Thymus (tissue), 11 donors: ENCODE measurements around the gene TMEM179. TPM values are rescaled to one million over a fixed set of nuclear protein-coding genes. Genes with fewer than 3 reads are reported as not detected.

ENCODE experiments used
- DNase-seq, 9 donors: peaks; one replicate each; pipeline ENCODE4 v3.0.0-alpha.2; 2013; ENCODE audit warnings: low spot score in 9 of 9, low read depth in 6 of 9, missing footprints in 1 of 9
- H3K27ac ChIP-seq, 2 donors: one replicate each; pipeline ENCODE4 v1.5.1; 2013; ENCODE audit warnings: control low read depth in 1 of 2, low read depth in 1 of 2, low read length in 1 of 2, mild to moderate bottlenecking in 1 of 2, moderate library complexity in 1 of 2
- H3K27me3 ChIP-seq, 2 donors: one replicate each; pipeline ENCODE4 v1.5.1; 2013; ENCODE audit warnings: low read length in 1 of 2; ENCODE audit not compliant: control insufficient read depth in 2 of 2, insufficient read depth in 1 of 2
- H3K36me3 ChIP-seq, 2 donors: one replicate each; pipeline ENCODE4 v1.5.1; 2013; ENCODE audit warnings: low read length in 1 of 2, mild to moderate bottlenecking in 1 of 2, moderate library complexity in 1 of 2; ENCODE audit not compliant: control insufficient read depth in 2 of 2, insufficient read depth in 2 of 2
- H3K4me1 ChIP-seq, 2 donors: one replicate each; pipeline ENCODE4 v1.5.1; 2013; ENCODE audit warnings: low read length in 2 of 2; ENCODE audit not compliant: control insufficient read depth in 2 of 2, insufficient read depth in 2 of 2
- H3K4me3 ChIP-seq, 2 donors: one replicate each; pipeline ENCODE4 v1.5.1; 2013; ENCODE audit warnings: low read length in 2 of 2, control low read depth in 1 of 2, mild to moderate bottlenecking in 1 of 2
- H3K9me3 ChIP-seq, 2 donors: one replicate each; pipeline ENCODE4 v1.5.1; 2013; ENCODE audit warnings: low read length in 1 of 2, mild to moderate bottlenecking in 1 of 2; ENCODE audit not compliant: control insufficient read depth in 2 of 2, insufficient read depth in 1 of 2
- WGBS: extraction: QIAGEN DNeasy Blood & Tissue Kit; methylation state at CpG from one replicate; pipeline ENCODE4 v1.1.7; 2013; 5-methylcytosine and 5-hydroxymethylcytosine counted together
- polyA plus RNA-seq: library from polyadenylated mRNA; stranded (reverse); fragments of 200-250 nt; gene quantifications from one replicate; pipeline ENCODE4 v1.2.3, GENCODE V29; 2013
- total RNA-seq: library from RNA; stranded (reverse); fragments of 120-200 nt; gene quantifications from one replicate; pipeline ENCODE4 v1.2.4, GENCODE V29; 2013
- donor health status: healthy.

TMEM179 gene
- total and polyA plus RNA-seq, 2 donors, result 0.09 to 0.23 TPM

GRCh38 chr14:104634138-104634760 is 29.7 kb upstream of the TMEM179 start:
- peaks cover 0 to 22% of the 10 kb centered on the region in 2 donors for H3K27me3 ChIP-seq
- WGBS, result 95% methylated on average over 20 of the region's 20 CpGs
- H3K4me3 ChIP-seq, result no peak overlapping the region
- H3K9me3 ChIP-seq, result peaks cover 0 to 4% of the 10 kb centered on the region in 2 donors
- no peaks in the 10 kb centered on the region for H3K4me1 ChIP-seq
- DNase-seq, result no peak
- H3K36me3 ChIP-seq, result no peaks in the 10 kb centered on the region
- no peak overlapping the region for H3K27ac ChIP-seq

GRCh38 chr14:104633276-104634137 is 28.9 kb upstream of the TMEM179 start:
- WGBS, result 81% methylated on average over 24 of the region's 24 CpGs

GRCh38 chr14:104632781-104633180 is 28.2 kb upstream of the TMEM179 start:
- Histone ChIP-seq H3K4me3 (no peak overlapping the region), H3K27me3 (peaks cover 0 to 11% of the 10 kb centered on the region in 2 donors), H3K27ac (no peak overlapping the region), H3K36me3 (no peaks in the 10 kb centered on the region), H3K4me1 (no peaks in the 10 kb centered on the region), H3K9me3 (peaks cover 0 to 4% of the 10 kb centered on the region in 2 donors)
- DNase-seq, result no peak
- WGBS, result 84% methylated on average over 9 of the region's 9 CpGs

More at GRCh38 chr14:104633276-104634137, 28.9 kb upstream of the TMEM179 start:
- no peak overlapping the region for H3K4me3 ChIP-seq
- DNase-seq, result no peak
- no peaks in the 10 kb centered on the region for H3K36me3 ChIP-seq
- peaks cover 0 to 14% of the 10 kb centered on the region in 2 donors for H3K27me3 ChIP-seq
- H3K9me3 ChIP-seq, result peaks cover 0 to 4% of the 10 kb centered on the region in 2 donors
- no peak overlapping the region for H3K27ac ChIP-seq
- H3K4me1 ChIP-seq, result no peaks in the 10 kb centered on the region

- peaks cover 0 to 4% of the 10 kb centered on the region in 2 donors for H3K9me3 ChIP-seq
- 63% methylated on average over 5 of the region's 5 CpGs for WGBS
- peaks cover 0 to 7% of the 10 kb centered on the region in 2 donors for H3K27me3 ChIP-seq
- H3K27ac ChIP-seq, result no peak overlapping the region
- H3K4me3 ChIP-seq, result no peak overlapping the region
- no peaks in the 10 kb centered on the region for H3K36me3 ChIP-seq
- no peak for DNase-seq
- no peaks in the 10 kb centered on the region for H3K4me1 ChIP-seq
These were observed 20.4 kb upstream of the TMEM179 start for GRCh38 chr14:104624939-104625338.

GRCh38 chr14:104614126-104614812 is 9.7 kb upstream of the TMEM179 start:
- Histone ChIP-seq H3K27me3 (peaks cover 0 to 15% of the 10 kb centered on the region in 2 donors), H3K27ac (no peak overlapping the region), H3K4me1 (no peaks in the 10 kb centered on the region), H3K36me3 (no peaks in the 10 kb centered on the region), H3K9me3 (no peaks in the 10 kb centered on the region), H3K4me3 (no peak overlapping the region)
- DNase-seq, result no peak
- WGBS, result 76% methylated on average over 4 of the region's 4 CpGs

- no peaks in the 10 kb centered on the region for H3K36me3 ChIP-seq
- H3K9me3 ChIP-seq, result no peaks in the 10 kb centered on the region
- no peaks in the 10 kb centered on the region for H3K4me1 ChIP-seq
- peaks cover under 1 to 16% of the 10 kb centered on the region in 2 donors for H3K27me3 ChIP-seq
- no peak overlapping the region for H3K27ac ChIP-seq
- no peak for DNase-seq
- WGBS, result 73% methylated on average over 8 of the region's 8 CpGs
- H3K4me3 ChIP-seq, result no peak overlapping the region
These were observed 7.3 kb upstream of the TMEM179 start for GRCh38 chr14:104611881-104612280.

- no peak for DNase-seq
- H3K27me3 ChIP-seq, result peaks cover 7 to 26% of the 10 kb centered on the region in 2 donors
These were observed 6.3 kb upstream of the TMEM179 start for GRCh38 chr14:104610749-104611310.

GRCh38 chr14:104609666-104610065 is 5.1 kb upstream of the TMEM179 start:
- WGBS, result 92% methylated on average over 7 of the region's 7 CpGs
- no peaks in the 10 kb centered on the region for H3K36me3 ChIP-seq
- no peak overlapping the region for H3K4me3 ChIP-seq
- no peak for DNase-seq
- H3K4me1 ChIP-seq, result no peaks in the 10 kb centered on the region
- no peak overlapping the region for H3K27ac ChIP-seq
- peaks cover 16 to 36% of the 10 kb centered on the region in 2 donors for H3K27me3 ChIP-seq
- H3K9me3 ChIP-seq, result no peaks in the 10 kb centered on the region

More at GRCh38 chr14:104610749-104611310, 6.3 kb upstream of the TMEM179 start:
- 81% methylated on average over 4 of the region's 4 CpGs for WGBS
- H3K4me1 ChIP-seq, result no peaks in the 10 kb centered on the region
- no peak overlapping the region for H3K4me3 ChIP-seq
- no peaks in the 10 kb centered on the region for H3K36me3 ChIP-seq
- H3K27ac ChIP-seq, result no peak overlapping the region
- no peaks in the 10 kb centered on the region for H3K9me3 ChIP-seq
